ENCODE results near the gene SLC7A7.
"Not testable (repeated sequence)": the region's sequence is repeated elsewhere in the genome, so short reads cannot be mapped to it uniquely, and the experiment has no call there.

Gene SLC7A7

GRCh38 chr14:22748206-22748605 lies 67.0 kb downstream of the SLC7A7 start:
- no peak for FAIRE-seq

- FAIRE-seq: no peak
Observed at GRCh38 chr14:22747769-22748168, 67.5 kb downstream of the SLC7A7 start.

- FAIRE-seq: no peak
Observed at GRCh38 chr14:22740020-22740419, 75.2 kb downstream of the SLC7A7 start.

- no peak for FAIRE-seq
Observed at GRCh38 chr14:22739423-22739822, 75.8 kb downstream of the SLC7A7 start.

- FAIRE-seq: no peak
Observed at GRCh38 chr14:22737052-22737451, 78.2 kb downstream of the SLC7A7 start.

- FAIRE-seq: not testable (repeated sequence)
Observed at GRCh38 chr14:22736384-22736783, 78.9 kb downstream of the SLC7A7 start.

GRCh38 chr14:22735096-22735495 lies 80.1 kb downstream of the SLC7A7 start:
- no peak for FAIRE-seq

- no peak for FAIRE-seq
Observed at GRCh38 chr14:22733829-22734228, 81.4 kb downstream of the SLC7A7 start.

- FAIRE-seq: not testable (repeated sequence)
Observed at GRCh38 chr14:22732062-22732461, 83.2 kb downstream of the SLC7A7 start.

GRCh38 chr14:22726012-22726411 lies 89.2 kb downstream of the SLC7A7 start:
- no peak for FAIRE-seq

- not testable (repeated sequence) for FAIRE-seq
Observed at GRCh38 chr14:22725374-22725773, 89.9 kb downstream of the SLC7A7 start.

GRCh38 chr14:22724847-22725246 lies 90.4 kb downstream of the SLC7A7 start:
- FAIRE-seq: not testable (repeated sequence)

GRCh38 chr14:22723815-22724214 lies 91.4 kb downstream of the SLC7A7 start:
- FAIRE-seq: no peak

All from colon (tissue), 2 donors.